ENCODE data around the gene IL1A.

- TF ChIP-seq, protein P1, sequence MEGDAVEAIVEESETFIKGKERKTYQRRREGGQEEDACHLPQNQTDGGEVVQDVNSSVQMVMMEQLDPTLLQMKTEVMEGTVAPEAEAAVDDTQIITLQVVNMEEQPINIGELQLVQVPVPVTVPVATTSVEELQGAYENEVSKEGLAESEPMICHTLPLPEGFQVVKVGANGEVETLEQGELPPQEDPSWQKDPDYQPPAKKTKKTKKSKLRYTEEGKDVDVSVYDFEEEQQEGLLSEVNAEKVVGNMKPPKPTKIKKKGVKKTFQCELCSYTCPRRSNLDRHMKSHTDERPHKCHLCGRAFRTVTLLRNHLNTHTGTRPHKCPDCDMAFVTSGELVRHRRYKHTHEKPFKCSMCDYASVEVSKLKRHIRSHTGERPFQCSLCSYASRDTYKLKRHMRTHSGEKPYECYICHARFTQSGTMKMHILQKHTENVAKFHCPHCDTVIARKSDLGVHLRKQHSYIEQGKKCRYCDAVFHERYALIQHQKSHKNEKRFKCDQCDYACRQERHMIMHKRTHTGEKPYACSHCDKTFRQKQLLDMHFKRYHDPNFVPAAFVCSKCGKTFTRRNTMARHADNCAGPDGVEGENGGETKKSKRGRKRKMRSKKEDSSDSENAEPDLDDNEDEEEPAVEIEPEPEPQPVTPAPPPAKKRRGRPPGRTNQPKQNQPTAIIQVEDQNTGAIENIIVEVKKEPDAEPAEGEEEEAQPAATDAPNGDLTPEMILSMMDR (IDR thresholded peaks at IDR 0.05) = no peak
- no peak for TF ChIP-seq POLR2A (IDR thresholded peaks at IDR 0.05)
Measured at GRCh38 chr2:112817082-112817689, 32.9 kb upstream of the IL1A start.
